GM19468 (cell line): ENCODE results near the gene ZNF576.
"Not testable (repeated sequence)": the region's sequence is repeated elsewhere in the genome, so short reads cannot be mapped to it uniquely, and the experiment has no call there.

Source experiments
- ATAC-seq: cut with Tn5 transposase; IDR thresholded peaks from one replicate; pipeline ENCODE4 v1.9.1; 2021; ENCODE audit warnings: mild to moderate bottlenecking, moderate library complexity, moderate number of reproducible peaks; ENCODE audit not compliant: unreplicated experiment; ENCODE audit errors: extremely low read depth

The ZNF576 gene, protein sequence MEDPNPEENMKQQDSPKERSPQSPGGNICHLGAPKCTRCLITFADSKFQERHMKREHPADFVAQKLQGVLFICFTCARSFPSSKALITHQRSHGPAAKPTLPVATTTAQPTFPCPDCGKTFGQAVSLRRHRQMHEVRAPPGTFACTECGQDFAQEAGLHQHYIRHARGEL

DNA sequence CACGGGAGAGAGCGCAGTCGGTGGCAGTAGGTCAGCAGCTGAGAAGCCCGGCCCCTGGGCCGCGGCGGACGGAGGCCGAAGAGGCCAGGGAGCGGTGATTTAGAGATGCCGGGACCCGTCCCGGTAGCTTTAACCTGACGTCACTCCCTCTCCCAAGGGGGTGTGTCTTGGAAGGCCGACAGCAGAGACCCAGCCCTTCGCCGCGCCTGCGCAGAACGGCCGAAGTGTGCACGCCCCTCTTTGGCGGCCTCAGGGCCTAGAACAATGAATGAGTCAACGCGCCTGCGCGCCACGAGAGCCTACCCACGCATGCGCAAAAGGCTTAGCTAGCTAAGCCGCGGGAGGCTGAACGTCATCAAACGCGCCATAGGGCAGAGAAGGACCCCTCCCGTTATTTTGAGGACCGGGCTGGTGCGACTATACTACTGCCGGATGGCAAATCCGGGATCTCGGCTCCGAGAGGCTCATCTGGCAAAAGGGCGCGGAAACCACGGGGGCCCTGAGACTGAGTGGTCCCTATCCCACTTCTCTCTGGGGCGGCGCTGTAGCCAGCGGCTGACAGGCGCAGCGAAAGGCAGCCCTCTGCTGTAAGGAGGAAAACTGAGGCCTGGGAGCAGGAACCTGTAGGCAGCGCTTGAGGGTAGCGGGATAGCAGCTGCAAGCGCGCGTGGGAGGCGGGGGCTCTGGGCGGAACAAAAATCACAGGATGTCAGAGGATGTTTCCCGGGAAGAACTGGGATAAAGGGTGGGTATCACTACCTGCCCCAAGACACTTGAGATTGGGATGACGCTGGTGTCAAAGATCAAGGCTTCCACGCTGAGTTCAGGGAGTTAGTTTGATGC lies at the start of gene ZNF576, which contains the start of gene IRGQ:
Gene ZNF576, plus strand, starts transcription at position 597 of the 843 bp plus-strand sequence. CDS start 514 bp downstream, outside the sequence.
Gene IRGQ, minus strand, starts transcription at position 136 of the 843 bp plus-strand sequence. CDS start 796 bp downstream, outside the sequence.
- peak; percentile 80 for ATAC-seq

DNA sequence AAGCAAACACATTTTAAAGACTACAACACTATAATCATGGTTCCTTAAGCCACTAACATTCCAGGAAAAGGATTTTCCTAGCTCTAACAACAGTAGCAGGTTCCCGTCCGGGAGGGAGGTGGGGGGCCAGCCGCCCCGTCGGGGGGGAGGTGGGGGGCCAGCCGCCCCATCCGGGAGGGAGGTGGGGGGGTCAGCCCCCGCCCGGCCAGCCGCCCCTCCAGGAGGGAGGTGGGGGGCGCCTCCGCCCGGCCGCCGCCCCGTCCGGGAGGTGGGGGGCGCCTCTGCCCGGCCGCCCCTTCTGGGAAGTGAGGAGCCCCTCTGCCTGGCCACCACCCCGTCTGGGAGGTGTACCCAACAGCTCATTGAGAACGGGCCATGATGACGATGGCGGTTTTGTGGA lies 48.5 kb upstream of the ZNF576 start:
- ATAC-seq, result not testable (repeated sequence)

DNA sequence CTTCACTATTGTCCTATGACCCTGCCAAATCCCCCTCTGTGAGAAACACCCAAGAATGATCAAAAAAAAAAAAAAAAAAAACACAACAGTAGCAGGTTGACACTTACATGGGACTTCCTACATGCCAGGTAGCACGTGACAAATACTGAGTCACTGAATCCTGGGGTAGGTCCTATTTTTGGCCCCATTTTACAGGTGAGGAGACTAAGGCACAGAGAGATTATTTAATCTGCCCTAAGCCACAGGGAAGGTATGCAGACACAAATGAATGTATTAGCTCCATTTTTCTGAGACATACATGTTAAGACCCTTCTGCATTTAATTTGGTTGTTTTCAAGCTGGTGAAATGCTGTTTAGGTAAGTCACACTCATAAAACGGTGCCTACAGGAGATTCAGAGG lies 47.7 kb upstream of the ZNF576 start:
- no peak for ATAC-seq

DNA sequence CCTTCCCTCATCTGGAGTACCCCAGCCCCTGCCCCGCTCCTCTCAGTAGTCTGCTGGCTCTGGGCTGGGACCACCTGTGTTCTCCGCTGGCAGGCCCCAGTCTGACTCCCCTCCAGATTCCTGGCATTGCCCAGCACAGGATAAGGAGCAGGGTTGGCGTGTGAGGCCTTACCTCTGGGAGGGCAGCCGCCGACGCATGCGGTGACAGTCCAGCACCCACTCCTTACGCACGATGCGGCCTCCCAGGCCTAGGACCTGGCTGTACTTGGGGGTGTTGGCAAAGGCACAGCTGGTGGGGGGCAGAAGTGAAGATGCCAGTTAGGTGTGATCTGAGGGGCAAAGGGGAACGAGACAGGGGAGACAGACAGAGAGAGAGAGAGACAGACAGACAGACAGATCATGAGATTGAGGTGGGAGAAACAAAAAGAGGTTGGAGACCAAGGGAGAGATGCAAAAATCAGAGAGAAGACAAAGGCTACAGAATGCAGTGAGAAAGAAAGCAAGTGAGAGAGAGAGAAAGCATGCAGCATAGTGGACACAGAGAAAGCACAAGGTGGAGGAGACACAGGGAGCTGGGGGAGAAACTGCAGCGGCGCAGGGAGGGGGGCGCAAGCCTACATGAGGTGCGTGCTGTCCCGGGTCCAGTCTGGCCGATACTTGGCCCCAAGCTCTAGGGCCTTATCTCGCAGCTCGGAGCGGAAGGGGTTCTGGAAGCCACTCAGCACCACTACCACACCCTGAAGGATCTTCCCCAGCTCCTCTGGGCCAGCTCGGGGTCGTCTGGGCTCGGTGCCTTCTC lies 44.8 kb upstream of the ZNF576 start:
- ATAC-seq, result no peak

DNA sequence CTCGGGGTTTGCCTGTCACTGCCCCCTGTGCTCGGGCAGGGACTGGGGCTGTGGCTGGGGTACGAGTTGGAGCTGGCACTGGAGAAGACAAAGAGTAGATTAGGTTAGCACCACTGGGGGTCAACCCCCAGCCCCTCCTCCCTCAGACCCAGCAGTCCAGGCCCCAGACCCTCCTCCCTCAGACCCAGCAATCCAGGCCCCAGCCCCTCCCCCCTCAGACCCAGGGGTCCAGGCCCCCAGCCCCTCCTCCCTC lies 44.3 kb upstream of the ZNF576 start:
- no peak for ATAC-seq

DNA sequence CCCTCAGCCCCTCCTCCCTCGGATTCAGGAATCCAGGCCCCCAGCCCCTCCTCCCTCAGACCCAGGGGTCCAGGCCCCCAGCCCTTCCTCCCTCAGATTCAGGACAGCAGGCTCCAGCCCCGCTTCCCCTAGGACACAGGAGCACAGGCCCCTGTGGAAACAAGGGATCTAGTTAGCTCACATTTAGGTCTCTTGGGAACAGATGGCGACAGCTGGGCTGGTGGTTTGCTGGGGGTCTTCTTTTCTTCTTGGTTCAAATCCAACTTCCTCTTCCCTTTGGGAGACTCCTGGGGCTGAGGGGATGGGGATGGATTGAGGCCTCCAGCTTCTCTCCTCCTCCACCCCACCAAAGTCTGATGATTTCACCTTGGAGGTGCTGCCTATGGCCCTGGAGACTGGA lies 43.8 kb upstream of the ZNF576 start:
- ATAC-seq, result no peak

DNA sequence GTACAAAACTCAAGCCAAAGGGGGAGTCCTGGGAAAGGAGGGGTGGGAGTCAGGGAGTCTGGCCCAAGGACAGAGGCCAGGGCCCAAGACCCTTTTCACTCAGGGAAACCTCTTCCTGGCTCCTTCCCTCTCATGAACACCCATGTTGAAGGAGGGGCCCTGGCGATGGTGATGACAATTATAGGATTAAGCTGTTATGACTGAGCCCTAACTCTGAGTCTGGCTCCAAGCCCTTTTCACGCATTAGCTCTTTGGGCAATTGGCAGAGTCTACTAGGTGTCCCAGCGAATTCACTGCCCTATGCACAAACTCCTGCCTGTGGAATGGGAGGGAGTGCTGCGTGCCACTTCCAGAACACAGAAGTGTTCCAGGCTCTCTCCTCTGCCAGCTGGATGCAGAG lies 42.7 kb upstream of the ZNF576 start:
- ATAC-seq, result no peak

DNA sequence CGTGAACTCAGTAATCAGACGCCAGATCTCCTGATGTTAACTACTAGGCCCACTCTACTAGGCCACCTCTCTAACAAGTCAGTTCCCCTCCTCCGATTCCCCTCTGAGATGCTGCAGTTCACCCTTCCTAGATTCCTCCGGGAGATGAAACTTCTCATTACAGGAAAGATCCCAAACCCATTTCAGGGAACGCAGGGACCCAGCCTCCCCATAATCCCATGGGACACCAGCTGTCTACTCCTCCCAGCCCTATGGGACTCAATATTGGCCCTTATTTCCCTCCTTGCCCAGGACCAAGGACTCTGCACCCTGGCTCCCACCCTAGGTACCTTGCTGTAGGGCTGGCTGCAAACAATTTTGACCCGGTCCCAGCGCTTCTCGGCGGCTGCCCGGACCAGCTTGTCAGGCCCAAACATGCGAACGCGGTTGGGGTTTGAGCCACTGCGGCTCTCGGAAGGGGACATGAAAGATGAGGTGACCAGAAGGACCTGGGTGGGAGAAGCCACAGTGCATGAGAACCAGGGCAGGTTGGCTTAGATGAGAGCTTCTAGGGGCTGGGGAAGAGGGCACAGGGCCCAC lies 42.0 kb upstream of the ZNF576 start:
- ATAC-seq, result no peak

DNA sequence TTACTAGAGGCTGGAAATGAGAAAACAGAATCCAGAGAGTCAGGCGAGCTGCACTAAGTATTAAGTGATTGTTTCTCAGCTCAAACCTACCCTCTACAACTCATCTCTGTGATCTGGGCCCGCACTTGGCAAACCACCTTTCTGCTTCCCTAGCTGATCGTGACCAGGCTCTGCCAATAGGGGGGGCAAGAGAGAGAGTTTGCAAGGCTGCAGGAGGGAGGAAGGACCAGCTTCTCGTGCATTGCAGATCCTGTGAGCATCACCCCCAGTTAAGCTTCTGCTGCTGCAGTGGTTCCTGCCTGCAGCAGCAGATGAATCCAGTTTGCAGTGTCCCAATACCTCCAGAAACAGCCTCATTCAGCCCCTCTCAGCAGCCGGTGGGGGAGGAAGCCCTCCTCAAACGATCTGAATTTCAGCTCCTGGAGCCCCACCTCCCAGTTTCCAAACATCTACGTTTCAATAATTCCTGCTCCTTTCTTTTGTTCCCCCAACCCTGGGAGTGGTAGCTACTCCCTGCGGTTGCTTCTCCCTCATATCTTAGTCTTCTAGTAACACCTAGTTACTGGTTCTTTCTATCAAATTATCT lies 41.1 kb upstream of the ZNF576 start:
- no peak for ATAC-seq

DNA sequence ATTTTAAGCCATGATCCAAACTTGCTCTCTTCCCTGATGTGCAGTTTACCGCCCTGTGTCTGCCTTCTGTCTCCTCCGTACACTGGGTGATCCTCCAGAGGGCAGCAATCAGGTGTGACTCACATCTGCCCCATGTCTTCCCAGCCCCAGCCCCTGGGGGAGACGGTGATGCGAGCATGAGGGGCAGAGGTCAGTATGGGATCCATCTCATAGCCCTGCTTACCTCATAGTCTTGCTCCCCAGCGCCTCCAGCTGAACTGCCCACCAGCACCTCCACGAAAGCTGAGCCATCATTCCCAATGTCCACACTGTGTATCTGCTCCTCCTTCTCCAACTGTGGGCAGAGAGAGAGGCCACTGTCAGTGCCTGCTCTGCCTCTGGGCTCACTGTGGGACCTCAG lies 35.7 kb upstream of the ZNF576 start:
- ATAC-seq, result no peak

DNA sequence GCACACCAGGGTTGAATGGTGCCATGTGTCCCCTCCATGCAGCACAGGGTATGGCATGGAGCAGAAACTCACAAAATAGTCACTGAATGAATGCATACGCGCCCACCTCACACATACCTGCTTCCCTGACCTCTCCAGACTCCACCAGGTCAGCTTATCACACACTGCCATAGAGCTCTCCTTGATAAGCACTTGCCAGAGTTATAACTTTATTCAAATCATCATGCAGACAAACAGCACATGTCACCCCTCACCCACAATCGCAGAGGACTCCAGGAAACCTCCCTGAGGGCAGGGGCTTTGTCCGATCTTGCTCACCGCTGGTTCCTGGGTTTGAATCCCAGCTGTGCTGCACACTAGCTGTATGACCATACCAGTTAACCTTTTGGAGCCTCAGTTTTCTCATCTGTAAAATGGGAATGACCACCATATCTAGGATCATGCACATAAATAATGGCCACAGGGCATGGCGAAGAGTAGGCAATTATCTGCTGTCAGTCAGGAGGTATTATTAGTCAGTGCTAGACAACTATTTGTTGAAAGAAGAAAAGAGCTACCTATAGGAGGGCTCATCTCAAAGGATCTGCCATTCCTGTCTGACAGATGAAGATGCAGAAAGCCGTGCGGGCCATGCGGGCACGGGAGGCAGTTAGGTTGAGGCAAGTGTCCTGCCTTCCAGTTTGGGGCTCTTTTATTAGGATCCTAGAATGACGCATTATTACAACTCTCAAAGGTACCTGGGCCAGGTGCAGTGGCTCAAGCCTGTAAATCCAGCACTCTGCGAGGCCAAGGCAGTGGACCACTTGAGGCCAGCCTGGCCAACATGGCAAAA lies 35.0 kb upstream of the ZNF576 start:
- no peak for ATAC-seq

DNA sequence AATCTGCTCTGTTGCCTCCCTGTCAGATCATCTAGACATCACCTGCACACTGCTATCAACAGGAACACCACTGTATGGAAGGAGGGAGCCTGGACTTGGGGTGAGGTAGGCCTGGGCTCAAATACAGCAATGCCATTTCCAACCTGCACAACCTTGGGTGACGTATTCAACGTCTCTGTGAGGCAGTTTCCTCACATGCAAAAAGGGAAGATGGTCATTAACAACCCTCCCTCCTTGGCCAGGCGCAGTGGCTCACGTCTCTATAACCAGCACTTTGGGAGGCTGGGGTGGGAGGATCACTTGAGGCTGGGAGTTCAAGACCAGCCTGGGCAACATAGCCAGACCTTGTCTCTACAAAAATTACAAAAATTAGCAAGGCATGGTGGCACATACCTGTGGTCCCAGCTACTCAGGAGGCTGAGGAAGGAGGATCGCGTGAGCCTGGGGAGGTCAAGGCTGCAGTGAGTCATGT lies 34.1 kb upstream of the ZNF576 start:
- ATAC-seq, result no peak

DNA sequence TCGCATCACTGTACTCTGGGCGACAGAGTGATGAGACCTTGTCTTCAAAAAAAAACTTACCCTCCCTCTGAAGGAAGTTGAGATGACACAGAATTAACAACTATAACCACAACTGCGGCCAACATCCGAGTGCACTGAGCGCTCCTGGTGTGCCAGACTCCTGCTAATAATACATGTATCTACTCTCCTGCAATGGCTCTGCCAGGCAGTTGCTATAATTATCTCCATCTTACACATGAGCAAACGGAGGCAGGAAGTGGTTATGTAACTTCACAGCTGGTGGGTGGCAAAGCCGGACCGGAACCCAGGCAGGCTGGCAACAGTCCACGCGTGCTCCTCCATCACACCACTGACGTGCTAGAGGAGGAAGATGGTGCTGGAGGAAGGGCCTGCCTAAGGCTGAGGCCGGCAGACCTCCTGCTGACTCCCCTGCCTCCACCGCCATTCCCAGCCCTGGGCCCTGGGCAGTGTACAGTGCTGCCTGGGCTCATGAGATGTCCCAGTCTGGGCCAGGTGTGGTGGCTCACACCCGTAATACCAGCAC lies 33.6 kb upstream of the ZNF576 start:
- ATAC-seq, result peak; percentile 80

DNA sequence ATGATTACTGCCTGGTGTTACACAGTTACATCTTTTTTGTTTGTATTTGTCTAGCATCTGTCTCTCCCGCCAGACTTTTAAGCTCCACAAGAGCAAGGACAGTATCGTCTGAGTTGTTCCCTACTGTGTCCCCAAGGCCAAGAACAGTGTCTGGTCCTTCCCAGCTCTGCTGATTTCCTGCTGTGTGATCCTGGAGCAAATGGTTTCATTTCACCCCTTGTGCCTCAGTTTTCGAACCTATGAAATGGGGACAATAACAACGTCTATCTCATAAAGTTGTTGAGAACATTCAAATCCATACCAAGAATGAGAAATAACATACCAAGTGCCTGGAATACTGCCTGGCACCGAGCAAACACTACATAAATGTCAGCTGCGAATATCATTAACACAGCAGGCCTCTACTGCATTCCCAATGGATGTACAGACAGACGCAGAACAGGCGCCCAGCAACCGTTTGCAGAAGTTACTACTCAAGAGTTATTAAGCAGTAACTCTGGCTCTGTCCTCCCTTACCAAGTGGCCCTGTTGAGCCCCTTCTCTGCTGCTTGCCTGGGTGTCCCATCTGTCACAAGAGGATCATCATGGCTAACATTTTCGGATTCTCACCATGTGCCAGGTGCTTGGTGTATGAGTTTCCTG lies 32.5 kb upstream of the ZNF576 start:
- no peak for ATAC-seq

DNA sequence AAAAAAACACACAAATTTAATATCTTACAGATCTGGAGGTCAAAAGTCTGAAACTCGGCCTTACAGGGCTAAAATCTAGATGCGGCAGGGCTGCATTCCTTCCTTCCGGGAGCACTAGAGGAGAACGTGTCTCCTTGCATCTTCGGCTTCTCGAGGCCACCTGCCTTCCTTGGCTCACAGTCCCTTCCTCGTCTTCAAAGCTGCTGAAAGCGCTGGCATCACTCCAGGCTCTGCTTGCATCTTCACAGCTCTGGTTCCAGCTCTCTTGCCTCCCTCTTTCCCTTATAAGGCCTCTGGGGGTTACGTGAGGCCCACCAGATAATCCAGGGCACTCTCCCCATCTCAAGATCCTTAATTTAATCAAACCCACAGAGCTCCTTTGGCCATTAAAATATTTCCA lies 31.6 kb upstream of the ZNF576 start:
- no peak for ATAC-seq

DNA sequence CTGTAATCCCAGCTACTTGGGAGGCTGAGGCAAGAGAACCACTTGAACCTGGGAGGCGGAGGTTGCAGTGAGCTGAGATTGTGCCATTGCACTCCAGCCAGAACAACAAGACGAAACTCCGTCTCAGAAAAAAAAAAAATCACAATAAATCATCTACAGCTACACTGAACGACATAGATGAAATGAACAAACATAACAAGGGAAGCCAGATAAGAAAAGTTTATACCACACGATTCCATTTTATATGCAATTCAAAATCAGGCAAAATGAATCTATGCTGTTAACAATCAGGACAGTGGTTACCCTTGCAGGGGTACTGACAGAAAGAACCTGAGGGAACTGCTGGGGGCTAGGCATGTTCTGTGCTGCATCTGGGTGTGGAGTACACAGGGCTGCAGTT lies 26.7 kb upstream of the ZNF576 start:
- ATAC-seq, result no peak

DNA sequence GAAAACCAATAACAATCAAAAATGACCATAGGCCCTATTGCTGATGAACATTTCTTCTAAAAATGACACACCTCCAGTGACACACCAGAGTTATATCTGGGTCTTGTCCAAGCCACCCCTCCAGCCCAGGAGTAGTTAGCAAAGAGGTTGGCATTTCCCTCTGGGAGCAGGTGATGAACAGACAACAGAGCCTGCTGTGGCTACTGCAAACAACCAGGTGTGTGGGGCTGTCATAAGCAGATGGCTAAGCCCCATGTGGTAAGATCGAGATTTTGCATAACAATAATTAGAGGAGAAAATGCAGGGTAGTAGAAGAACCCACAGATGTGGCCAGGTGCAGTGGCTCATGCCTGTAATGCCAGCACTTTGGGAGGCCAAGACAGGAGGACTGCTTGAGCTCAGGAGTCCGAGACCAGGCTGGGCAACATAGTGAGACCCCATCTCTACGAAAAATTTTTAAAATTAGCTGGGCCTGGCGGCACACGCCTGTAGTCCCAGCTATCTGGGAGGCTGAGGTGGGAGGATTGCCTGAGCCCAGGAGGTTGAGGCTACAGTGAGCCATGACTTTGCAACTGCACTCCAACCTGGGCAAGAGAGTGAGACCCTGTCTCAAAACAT lies 26.1 kb upstream of the ZNF576 start:
- no peak for ATAC-seq

DNA sequence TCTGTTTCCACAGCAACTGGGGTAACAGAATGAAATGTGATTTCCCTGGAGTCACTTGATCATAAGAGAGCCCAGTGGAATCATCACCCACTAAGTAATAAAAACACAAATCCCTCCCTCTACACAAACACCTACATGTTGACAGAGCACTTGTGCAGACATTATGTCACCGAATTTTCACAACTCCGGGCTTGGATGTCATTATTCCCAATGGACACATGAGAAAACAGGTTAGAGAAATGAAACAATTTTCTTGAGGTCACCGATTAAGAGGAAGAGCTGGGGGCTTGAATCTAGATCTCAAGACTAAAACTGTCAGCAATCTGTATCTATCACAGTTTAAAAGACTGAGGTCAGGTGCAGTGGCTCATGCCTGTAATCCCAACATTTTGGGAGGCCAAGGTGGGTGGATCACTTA lies 24.2 kb upstream of the ZNF576 start:
- no peak for ATAC-seq
